GM12892 (cell line): ENCODE data around the gene MT1HL1.

Experiments
- POLR2A ChIP-seq: IDR thresholded peaks from 2 replicates; pipeline ENCODE4 v1.6.1; 2011; ENCODE audit warnings: low read depth, low read length, control low read depth
- POLR2AphosphoS5 ChIP-seq: IDR thresholded peaks from 2 replicates; pipeline ENCODE4 v1.6.1; 2011; ENCODE audit warnings: low read depth, low read length, control low read depth

DNA sequence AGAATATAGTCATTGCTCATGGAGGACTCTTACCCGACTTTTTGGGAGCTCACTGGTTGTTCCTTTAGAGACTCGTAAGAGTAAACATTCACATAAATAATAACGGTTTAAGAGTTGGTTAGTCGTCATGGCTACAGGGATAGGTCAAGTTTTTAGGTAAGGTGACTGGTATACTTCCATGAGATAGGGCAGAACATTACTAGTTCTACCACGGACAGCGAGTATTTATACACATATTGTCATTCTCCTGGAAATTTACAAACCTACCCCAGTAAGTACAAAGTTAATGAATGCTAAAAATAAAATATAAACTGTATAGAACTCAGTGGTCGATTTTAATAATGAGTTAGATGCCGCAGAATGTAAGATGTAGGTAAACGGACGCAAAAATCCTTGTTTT is 36.6 kb upstream of the MT1HL1 start:
- no peak for TF ChIP-seq POLR2AphosphoS5
- TF ChIP-seq POLR2A = no peak
